Measurements from ENCODE around the gene TMEM203.
"Not testable (repeated sequence)": the region's sequence is repeated elsewhere in the genome, so short reads cannot be mapped to it uniquely, and the experiment has no call there.

The TMEM203 gene

DNA sequence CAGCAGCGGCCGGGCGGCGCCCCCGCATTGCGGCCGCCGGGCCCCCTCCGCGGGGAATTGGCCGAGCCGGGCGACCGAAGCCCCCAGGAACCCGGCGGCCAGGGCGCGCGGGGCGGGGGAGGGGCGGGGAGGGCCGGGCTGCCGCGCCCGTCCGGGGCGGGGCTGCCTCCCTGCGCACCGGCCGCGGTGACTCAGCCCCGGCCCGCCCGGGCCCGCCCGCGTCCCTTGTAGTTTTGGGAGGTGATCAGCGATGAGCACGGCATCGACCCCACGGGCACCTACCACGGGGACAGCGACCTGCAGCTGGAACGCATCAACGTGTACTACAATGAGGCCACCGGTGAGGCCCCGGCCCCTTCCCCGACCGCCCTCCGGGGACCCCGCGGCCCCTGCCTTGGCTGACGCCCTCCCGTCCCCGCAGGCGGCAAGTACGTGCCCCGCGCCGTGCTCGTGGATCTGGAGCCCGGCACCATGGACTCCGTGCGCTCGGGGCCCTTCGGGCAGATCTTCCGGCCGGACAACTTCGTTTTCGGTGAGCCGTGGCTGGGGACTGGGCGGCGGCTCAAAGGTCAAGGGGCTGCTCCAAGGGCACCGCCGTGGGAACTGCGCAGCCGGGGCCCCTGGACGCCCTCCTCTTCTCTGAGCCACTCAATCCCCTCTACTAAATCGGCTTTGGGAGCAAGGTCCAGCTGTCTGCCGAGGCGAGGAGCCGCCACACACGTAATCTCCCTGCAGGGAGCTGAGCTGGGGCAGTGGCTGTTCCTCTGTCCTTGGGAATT lies 36.2 kb upstream of the TMEM203 start:
- no peak for DNase-seq

DNA sequence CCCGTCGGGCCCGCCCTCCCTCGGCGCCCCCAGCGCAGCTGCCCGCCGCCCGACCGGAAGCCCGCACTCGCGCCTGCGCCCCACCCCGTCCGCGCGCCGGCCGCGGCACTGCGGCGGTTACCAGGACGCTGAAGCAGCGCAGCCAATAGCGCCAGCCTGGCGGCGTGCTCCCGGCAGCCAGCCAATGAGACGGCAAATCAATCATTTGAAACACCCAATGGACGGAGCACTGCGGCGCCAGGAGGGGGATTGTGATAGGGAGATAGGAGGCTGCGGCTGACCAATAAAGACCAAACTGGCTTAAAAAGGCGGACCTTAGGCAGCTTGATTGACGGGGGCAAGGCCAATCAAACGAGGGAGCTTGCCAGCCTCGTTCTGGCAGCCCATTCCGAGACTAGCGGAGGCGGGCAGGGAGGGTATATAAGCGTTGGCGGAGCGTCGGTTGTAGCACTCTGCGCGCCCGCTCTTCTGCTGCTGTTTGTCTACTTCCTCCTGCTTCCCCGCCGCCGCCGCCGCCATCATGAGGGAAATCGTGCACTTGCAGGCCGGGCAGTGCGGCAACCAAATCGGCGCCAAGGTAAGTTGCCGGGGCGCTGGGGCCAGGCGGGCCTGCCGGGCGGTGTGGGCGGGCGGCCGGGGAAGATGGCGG lies 35.5 kb upstream of the TMEM203 start, which contains the start of gene TUBB4B:
Gene TUBB4B, plus strand, starts transcription at position 447 of the 649 bp plus-strand sequence. Its CDS starts 74 bp downstream, at position 521.
- peak; percentile 99 to 100 for DNase-seq

DNA sequence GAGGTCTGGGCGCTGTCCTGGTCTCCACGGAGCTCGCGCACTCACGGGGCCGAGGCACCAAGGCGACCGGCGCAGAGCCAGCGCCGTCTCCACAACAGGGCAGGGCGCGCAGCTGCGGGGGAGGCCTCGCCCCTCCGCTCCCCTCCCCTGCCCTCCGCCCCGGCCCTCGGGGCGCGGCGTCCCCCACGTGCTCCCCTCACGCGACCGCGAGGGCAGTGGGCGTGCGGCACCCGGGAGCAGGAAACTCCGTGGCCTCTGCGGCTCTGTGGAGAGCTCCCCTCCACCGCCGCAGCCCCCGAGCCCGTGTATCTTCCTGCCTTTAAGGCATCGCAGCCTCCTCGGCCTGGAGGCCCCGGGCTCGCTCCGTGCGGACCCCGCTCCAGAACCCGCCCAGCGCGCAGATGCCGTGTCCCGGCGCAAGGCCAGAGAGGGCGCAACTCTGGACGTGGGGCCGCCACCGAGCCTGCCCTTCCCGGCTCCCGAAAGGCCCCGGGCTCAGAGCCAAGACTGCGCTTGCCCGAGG lies 34.9 kb upstream of the TMEM203 start:
- DNase-seq, result peak in 1 of 2 experiments; percentile 70

DNA sequence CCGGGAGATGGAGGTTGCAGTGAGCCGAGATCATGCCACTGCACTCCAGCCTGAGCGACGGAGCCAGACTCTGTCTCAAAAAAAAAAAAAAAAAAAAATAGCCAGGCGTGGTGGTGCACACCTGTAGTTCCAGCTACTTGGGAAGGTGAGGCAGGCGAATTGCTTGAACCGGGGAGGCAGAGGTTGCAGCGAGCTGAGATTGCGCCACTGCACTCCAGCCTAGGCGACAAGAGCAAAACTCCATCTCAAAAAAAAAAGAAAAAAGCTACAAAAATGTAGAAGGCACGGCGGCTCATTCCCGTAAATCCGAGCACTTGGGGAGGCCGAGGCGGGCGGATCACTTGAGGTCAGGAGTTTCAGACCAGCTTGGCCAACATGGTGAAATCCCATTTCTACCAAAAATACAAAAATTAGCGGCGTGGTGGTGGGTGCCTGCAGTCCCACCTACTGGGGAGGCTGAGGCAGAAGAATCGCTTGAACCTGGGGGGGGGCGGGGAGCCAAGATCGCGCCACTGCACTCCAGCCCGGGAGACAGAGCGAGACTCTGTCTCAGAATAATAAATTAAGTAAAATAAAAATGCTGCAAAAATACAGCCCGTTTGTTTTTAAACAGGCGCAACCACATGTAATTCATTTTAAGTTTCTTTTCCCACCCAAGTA lies 34.2 kb upstream of the TMEM203 start:
- not testable (repeated sequence) for DNase-seq

GRCh38 chr9:137237759-137238726 lies 32.6 kb upstream of the TMEM203 start:
- DNase-seq, result peak in 1 of 2 experiments; percentile 29

DNA sequence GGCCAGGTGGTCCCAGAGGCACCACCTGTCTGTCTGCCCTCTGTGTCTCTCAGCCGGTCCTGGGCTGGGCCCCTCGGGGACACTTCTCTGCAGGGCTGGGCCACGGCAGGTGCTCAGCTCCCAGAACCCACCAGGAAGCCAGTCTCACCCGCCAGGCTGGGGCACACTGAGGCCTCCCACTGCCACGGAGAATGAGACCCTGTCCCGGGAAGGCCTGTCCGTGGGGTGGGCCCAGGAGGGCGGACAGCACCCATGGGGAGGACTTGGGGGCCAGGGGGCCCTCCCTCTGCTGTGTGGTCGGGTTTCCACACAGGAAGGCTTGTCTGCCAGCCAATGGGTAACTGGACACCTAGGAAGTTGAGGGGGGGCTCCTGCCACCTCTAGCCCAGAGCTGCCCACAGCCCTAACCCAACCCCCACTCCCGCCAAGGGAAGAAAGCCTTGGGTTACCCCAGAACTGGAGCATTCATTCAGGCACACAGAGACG lies 31.5 kb upstream of the TMEM203 start:
- DNase-seq, result no peak

DNA sequence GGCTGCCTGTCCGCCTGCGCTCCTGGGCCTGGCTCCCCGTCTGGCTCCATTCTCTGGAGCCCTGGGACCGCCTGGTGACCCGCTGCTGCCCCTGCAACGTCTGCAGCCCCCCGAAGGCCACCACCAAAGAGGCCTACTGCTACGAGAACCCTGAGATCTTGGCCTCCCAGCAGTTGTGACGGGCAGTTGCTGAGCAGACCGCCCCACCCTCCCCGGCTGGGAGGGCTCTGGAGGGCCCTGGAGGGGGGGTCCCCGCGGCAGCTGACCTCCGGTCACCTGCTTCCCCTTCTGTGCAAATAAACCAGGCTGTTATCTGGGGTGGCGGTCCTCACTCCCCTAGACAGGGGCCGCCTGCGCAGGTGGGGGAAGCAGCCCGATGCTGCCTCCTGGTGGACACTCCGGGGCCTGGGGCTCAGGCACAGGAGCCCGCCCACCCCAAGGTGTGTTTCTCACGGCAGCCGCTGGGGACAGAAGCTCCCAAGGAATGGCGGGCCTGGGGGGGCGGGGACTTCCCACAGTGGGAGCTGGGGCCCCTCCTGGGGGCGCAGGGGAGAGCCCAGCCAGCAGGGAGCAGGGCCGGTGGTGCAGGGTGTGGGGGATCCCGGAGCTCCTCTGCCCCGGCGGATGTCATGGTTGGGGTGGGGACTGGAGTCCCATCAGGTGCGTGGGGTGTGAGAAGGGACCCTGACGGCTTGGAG lies 30.9 kb upstream of the TMEM203 start:
- peak; percentile 64 to 76 for DNase-seq

- DNase-seq, result no peak
Observed at GRCh38 chr9:137235424-137236237, 30.2 kb upstream of the TMEM203 start.

- no peak for DNase-seq
Observed at GRCh38 chr9:137234758-137235423, 29.4 kb upstream of the TMEM203 start.

- DNase-seq, result no peak
Observed at GRCh38 chr9:137234055-137234697, 28.7 kb upstream of the TMEM203 start.

DNA sequence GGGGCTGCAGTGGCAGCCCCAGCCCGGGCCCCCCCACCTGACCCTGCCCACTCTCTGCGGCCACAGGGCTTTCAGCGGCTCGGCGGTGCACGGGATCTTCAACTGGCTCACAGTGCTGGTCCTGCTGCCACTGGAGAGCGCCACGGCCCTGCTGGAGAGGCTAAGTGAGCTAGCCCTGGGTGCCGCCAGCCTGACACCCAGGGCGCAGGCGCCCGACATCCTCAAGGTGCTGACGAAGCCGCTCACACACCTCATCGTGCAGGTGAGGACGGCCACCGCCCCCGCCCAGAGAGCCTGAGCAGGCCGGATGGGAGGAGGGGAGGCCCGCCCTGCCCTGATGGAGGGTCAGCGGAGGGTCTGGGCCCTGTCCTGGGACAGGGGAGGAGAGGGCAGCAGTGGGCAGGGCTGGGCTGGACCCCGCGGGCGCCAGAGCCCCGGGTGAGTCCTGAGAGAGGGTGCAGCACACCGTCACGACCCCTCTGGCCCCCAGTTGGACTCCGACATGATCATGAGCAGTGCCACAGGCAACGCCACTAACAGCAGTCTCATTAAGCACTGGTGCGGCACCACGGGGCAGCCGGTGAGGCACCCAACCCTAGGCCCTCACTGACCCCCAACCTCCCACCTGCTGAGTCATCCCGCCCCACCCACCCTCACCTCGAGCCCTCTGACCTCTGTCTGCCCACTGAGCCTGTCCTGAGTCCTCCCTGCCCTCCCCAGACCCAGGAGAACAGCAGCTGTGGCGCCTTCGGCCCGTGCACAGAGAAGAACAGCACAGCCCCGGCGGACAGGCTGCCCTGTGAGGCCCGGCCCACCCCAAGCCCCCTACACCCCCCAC lies 27.9 kb upstream of the TMEM203 start:
- no peak for DNase-seq

DNA sequence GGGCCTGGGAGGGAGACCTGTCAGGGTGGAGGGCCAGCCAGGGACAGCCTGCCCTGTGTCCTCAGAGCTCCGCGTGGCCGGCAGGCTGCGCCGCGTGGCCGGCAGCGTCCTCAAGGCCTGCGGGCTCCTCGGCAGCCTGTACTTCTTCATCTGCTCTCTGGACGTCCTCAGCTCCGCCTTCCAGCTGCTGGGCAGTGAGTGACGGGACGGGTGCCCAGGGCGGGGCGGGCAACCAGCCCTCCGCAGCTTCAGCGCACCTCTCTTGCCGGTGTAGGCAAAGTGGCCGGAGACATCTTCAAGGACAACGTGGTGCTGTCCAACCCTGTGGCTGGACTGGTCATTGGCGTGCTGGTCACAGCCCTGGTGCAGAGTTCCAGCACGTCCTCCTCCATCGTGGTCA lies 27.1 kb upstream of the TMEM203 start:
- no peak for DNase-seq

DNA sequence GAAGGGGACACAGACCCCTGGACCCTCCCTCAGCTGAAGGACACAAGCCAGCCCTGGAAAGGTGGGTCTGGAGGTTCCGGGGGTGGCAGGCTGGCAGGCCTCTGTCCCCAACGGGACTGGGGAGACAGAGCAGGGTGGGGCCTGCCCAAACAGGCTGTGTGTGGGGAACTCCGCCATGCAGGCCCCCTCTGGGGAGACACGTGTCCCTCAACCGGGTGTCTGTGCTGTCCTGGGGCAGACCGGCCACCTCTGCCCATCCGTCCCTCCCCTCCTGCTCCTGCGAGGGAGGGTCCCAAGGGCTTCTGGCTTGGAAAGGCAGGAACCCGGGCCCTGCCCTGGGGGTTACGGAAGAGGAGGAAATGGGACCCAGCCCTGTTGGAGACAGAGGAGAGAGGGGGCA lies 26.7 kb upstream of the TMEM203 start:
- DNase-seq, result no peak

DNA sequence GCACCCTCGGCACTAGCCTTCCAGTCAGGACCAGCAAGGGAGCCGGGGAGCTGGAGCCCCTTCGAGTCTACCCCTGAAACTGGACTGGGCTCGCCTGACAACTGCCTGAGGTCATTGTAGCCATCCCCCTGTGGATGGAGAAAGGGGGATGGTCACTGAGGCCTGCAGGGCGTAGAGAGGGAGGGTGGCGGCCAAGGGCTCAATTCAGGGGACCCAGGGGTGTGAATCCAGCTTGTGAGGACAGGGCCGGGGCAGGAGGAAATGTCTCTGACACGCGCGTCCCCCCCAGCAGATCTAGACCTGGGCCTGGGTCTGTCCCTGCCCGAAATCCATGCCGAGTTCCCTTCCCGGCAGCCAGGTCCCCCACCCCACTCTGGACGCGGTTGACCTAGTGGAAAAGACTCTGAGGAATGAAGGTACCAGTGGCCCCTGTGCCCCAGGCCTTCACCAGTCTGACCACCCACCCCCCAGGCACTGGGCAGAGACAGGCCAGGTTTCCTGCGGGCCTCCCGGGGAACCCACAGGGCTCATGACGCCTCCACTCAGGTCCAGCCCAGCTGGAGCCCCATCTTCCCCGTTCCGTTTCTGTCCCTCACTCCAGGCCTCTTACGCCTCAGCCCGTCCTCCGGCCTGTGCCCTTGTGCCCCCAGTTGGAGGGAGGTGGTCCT lies 26.1 kb upstream of the TMEM203 start:
- DNase-seq, result no peak

DNA sequence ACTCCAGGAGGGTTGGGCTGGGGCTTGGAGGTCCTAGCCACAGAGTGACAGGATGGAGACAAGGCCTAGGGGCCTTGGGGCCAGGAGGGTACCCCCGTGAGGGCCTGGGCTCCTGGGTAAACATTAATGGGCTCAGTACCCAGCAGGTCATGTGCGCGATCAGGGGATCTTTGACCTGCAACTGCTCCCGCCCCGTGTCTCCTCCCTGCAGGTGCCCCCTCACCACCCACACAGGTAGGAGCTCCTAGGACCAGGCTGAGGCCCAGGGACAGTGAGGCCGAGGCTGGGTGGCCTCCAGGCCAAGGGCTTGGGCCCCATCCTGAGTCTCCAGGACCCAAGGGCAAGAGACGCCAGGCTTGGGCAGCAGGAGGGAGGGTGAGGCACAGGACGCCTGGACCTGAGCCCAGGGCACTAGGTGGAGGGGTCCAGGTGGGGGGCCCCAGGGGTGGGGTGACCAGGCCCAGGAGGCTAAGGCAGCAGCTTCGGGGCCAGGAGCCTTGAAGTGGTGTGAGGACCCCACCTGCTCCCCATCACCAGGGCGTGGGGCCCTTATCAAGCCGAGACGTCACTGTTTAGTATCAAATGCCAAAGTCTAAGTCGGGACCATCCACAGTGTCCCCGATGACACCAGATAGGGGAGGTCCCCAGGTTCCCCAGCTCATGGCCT lies 25.4 kb upstream of the TMEM203 start, which contains the start of gene SLC34A3:
Gene SLC34A3, plus strand, starts transcription at position 197 of the 667 bp plus-strand sequence. CDS start 802 bp downstream, outside the sequence.
- DNase-seq, result no peak

- no peak for DNase-seq
Observed at GRCh38 chr9:137229903-137230704, 24.7 kb upstream of the TMEM203 start.

Measured in SW 1271 (cell line).